ENCODE data around the gene FKBP3.
"Not testable (repeated sequence)": the region's sequence is repeated elsewhere in the genome, so short reads cannot be mapped to it uniquely, and the experiment has no call there.

Gene FKBP3

DNA sequence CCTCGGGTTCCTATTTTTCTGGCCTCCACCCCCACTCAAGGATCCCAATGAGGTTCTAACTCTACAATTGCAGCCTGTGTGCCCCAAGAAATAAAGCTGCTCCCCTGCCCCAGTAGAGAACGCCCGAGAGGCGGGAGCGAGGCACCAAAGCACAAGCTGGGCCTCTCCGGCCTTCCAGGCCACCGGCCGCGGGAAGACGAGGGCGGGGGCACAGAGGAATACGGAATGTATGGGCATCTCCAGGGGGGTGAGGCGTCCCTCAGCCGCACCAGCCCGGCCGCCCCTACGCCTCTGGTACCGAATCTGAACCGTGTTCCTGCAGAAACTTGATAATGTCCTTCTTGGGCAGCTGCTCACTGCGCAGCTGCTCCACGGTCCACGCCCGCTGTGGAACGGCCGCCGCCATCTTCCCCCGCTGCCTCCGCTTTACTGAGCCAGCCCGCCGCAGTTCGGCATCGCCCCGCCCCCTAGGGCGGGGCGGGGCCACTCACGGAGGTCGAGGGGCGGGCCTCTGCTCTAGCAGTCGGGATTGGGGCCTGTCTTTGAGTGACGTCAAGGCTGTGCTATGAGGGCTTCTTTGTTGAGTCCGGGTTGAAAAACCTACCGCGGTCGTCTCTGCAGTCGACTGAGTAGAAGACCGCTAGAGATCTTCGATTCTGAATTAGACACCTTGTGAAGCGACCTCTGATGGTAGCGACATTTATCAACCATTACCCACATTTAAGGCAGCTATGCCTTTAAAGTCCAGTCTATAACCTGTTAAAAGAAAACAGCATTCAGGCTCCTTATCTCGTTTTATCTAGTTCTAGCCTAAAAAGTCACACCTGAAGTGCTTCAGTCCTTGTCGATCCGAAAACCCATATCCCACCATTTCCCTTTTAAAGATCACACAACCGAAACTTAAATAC, at the start of gene FKBP3:
FKBP3 (minus strand) TSS at position 431 of the 908 bp plus-strand sequence; CDS start at position 406, 25 bp downstream.
- DNase-seq (ENCODE audit: low read depth): peak; percentile 93

DNA sequence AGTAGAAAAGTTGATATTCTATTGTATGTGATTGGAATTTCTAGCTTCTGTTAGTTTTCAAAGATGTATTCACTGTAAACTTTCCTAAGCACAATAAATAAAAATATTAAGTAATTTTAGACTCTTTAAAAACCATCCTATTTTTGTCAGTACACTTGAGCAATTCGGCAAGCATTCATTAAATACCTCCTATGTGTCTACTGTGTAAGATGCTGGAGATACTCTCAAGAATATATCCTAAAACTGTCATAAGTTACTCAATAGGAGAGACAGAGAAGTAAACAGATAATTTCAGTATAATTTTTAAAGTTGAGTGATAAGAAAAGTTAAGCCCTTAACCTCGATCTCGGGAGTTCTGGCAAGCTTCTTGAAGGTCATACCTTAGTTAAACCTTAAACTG, 47.5 kb upstream of the FKBP3 start:
- no peak for DNase-seq (ENCODE audit: low read depth)

DNA sequence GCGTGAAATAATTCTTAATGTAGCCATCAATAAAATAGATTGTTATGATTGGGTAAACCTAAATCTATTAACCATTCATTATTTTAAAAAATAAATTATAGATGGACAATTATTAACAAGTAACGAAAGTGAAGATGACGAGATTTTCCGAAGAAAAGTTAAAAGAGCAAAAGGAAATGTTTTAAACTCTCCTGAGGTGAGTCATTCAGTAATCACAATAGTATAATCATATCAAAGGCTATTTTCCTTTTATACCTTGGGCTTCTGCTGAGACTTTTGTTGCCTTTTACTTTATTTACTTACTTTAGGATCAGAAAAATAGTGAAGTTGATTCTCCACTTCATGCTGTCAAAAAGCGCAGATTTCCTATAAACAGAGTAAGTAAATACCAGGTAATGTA, 47.0 kb upstream of the FKBP3 start:
- DNase-seq (ENCODE audit: low read depth): no peak

DNA sequence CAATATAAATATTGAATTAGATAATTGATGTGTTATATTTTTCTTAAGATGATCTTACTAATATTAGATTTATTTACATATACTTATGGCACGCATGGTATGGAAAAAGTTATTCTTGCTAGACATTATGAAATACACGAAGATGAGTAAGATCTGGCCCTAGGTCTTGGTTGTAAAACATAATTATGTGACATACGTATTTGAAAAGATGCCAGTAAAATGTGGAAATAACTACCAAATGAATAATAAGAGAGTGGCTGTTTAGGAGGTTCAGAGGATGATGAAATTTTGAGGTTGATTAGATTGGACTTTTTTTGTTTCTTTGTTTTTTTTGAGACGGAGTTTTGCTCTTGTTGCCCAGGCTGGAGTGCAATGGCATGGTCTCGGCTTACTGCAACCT, 42.8 kb upstream of the FKBP3 start:
- no peak for DNase-seq (ENCODE audit: low read depth)

DNA sequence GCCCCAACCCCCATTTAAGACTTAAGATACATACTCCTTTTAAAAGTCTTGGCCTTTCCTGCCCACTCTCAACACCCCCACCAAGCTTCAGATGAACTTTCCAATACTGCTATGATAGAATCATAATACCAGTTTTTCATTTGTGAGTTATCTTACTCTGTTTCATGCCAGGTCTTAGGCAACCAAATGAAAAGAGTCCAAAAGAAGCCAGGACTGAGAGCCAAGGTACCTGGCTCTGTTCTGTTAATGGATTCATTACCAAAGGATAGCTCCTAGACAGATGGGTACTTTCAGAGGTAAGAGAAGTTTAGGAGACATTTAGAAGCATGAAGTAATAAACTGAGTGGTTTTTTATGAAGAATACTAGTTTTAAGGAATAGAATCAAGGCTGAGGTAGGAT, 35.6 kb upstream of the FKBP3 start:
- DNase-seq (ENCODE audit: low read depth): no peak

DNA sequence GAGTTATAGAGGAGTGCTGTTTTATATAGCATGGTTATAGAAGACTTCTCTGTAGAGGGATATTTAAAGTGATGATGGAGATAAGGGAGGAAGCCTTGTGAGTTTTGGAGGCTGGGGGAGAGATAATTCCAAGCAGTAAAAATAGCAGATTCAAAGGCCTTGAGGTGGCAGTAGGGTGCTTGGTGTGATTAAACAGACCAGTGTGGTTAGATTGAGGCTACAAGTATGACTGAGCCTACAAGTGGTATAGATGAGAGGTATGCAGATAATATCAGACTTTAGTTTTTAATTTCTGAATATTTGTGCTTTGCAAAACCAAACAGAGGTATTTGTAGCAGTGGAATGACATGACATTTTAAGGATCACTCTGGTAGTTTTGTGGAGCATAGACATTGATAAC, 21.8 kb upstream of the FKBP3 start:
- DNase-seq (ENCODE audit: low read depth): no peak

DNA sequence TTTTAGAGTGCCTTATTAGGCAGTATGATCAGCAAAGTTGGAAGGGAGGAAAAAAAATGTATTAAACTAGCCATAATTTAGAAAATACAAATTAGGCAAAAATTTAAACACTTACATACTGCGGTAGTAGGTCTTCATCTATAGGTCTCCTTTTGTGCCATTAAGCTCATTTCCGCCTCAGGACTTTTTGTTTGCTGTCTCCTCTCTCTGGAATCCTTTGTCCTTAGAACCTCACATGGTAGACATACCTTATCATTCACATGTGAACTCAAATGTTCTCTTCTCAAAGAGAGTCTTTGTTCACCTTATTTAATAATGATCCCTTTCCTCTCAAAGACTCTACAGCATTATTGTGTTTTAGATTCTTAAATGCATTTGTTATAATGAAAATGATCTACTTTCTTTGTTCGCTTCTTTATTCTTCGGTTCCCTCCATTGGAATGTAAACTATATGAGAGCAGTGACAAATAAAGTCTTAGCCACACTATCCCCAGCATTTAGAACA, 16.2 kb upstream of the FKBP3 start:
- no peak for DNase-seq (ENCODE audit: low read depth)

DNA sequence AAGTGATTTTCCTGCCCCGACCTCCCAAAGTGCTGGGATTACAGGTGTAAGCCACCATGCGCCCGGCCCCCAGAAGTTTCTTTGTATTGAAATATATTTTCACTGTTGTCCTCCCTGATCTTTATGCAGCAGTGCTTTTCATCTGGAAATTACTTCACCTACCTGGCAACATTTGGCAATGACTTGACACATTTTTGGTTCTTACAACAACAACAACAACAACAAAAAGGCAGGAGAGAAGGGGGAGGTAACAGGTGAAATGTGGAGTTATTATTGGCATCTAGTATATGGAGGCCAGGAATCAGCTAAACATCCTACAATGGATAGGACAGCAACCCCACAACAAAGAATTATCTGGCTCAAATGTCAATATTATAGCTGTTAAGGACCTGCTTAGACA, 15.3 kb upstream of the FKBP3 start:
- DNase-seq (ENCODE audit: low read depth): no peak

DNA sequence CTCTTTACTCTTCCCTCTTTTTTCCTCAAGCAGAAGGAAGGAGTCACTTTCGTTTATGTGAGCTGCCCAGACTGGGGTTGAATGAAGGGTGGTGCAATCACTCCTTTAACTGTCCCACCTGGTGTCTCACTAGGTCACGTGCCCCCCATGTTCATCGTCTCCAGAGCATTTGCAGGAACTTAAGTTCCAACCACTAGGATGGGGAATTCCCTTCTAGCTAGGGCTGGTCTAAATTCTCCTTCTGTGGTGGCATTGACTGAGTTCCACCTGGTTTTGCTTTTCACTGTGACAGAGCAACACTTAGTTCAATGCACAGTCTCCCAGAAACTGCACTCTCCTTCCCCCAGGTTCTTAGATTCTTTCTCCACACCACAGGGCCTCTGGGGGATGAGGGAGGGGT, 10.9 kb upstream of the FKBP3 start:
- no peak for DNase-seq (ENCODE audit: low read depth)

DNA sequence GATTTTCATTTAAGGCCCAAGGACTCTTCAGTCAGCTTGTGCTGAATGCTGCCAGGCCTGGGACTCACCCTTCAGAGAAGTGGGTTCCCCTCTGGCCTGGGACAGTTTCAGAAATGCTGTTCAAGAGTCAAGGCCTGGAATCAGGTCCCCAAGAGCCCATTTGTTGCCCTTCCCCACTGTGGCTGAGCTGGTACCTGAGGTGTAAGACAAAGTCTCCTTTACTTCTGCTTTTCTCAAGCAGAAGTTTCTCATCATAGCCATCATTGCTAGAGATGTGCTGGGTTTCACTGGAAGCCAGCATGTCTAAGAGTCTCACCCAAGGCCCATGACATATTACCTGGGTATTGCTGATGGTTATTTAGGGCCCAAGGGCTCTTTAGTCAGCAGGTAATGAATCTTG, 10.4 kb upstream of the FKBP3 start:
- no peak for DNase-seq (ENCODE audit: low read depth)

DNA sequence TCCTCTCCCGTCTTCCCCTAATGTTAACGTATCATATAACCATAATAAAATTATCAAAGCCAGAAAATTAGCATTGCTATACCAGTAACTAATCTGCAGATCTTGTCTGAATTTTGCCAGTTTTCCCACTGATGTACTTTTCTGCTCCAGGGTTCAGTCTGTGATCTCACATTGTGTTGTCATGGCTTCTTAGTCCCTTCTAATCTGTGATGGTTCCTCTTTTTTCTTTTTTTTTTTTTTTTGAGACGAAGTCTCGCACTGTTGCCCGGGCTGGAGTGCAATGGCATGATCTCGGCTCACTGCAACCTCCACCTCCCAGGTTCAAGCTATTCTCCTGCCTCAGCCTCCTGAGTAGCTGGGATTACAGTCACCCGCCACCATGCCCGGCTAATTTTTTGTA, 7.8 kb upstream of the FKBP3 start:
- not testable (repeated sequence) for DNase-seq (ENCODE audit: low read depth)

DNA sequence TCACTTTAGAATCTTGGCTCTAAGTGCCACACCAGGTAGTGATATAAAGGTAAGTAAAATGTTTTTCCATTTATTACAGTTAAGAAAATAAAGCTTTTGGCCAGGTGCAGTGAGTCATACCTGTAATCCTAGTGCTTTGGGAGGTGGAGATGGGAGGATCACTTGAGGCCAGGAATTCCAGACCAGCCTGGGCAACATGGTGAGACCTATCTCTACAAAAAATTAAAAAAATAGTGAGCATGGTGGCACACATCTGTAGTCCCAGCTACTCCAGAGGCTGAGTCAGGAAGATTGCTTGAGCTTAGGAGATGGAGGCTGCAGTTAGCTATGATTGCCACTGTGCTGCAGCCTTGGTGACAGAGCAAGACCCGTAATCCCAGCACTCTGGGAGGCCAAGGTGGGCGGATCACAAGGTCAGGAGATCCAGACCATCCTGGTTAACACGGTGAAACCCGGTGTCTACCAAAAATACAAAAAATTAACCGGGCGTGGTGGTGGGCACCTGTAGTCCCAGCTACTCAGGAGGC, 6.4 kb upstream of the FKBP3 start:
- no peak for DNase-seq (ENCODE audit: low read depth)

DNA sequence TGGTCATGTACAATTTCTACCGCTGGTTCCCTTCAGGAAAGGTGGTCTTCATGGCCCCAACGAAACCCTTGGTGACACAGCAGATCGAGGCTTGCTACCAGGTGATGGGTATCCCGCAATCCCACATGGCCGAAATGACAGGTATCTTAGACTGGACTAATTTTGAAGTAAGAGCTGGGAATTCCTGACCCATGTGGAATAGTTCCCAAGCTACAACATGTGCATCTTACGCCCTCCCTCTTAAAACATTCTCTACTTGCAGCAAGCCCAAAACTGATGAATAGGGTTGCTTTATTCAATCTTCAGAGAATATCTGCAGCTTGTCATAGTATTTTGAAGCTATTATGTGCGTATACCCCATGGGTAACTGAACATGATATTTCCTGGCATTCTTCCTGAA, 2.1 kb upstream of the FKBP3 start:
- DNase-seq (ENCODE audit: low read depth): no peak

DNA sequence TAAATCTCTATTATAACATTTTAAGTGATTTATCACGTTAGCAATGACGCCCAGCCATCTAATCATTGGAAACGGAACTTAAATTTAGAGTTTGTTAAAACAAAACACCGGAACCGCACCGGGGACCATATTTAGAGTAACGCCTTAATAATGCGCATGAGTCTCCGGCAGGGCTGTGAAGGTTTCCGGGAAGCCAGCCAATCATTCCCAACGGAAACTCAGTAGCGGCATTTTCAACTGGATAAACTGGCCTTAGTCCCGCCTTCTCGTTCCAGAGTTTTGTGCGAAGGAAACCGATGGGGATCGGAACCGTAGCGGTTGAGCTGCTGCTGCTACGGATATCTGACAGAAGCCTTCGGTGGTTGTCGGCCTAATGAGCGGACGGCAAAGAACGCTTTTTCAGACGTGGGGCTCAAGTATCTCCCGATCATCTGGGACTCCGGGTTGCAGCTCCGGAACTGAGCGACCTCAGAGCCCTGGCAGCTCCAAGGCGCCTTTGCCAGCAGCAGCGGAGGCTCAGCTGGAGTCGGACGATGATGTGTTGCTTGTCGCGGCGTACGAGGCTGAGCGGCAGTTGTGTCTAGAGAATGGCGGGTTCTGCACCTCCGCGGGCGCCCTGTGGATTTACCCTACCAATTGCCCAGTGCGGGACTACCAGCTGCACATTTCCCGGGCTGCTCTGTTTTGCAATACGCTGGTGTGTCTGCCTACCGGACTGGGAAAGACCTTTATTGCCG, 1.5 kb upstream of the FKBP3 start, which contains the start of gene FANCM:
FANCM (plus strand) TSS at position 272 of the 737 bp plus-strand sequence; CDS start at position 374, 102 bp downstream.
- peak; percentile 85 for DNase-seq (ENCODE audit: low read depth)

DNA sequence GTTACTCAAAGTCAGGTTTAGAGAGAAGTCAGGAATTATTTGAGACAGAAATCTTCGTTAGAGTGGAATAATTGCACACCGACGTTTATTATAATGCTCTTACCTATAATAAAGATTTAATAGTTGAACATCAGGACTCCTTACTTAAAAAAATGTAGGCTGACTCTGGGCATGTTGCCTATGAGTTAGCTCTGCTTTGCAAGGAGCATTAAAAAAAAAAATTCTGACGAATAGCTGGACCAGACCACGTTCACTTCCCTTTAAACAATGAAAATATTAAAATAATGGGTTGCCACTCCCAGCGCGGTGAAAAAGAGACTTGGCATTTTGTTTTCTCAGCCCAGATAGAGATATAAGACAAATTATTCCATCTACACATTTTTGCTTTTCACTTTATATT, 875 bp upstream of the FKBP3 start:
- no peak for DNase-seq (ENCODE audit: low read depth)

DNA sequence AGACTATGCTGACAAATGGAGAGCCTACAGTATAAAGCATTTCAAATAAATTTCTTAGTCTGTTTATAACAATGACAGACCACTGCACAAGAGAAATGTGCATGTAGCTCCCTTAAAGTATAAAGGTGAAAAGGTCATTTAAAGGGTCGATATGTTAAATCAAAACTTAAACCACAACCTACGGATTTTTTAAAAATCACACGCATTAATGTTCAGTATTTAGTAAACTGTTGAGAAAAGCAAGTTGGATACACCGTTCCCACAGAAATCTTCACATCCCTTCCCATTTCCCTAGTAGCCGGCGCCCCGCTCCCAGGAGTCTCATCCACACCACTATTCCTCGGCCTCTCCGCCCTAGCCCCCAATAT, 614 bp downstream of the FKBP3 start:
- no peak for DNase-seq (ENCODE audit: low read depth)

DNA sequence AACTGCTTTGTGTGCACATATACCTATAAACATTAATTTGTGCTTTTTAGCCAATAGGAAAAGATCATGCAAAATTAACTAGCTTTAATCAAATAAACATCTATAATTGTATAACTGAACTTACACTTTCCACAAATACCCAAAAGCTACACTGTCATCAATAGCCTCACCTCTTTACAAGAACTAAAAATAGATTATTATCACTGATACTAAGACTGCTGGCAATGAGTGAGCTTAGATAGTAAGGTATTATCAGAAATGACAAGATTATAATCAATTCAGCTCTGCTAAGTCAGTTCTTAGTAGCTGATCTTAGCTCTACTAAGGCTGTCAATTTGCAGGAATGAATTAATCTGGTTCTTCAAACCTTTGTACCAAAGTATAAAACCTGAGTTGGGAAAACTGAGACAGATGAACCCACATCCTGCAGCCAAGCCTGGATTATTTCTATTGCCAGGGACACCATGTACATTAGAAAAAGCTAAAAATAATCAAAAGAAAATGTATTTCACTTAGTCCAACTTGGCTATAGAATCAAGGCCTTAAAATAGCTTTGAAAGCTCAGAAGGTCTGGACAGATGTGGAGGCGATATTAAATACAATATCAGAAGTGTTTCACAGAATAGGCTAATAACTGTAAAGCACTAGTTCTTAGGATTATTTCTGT, 5.2 kb downstream of the FKBP3 start:
- no peak for DNase-seq (ENCODE audit: low read depth)

DNA sequence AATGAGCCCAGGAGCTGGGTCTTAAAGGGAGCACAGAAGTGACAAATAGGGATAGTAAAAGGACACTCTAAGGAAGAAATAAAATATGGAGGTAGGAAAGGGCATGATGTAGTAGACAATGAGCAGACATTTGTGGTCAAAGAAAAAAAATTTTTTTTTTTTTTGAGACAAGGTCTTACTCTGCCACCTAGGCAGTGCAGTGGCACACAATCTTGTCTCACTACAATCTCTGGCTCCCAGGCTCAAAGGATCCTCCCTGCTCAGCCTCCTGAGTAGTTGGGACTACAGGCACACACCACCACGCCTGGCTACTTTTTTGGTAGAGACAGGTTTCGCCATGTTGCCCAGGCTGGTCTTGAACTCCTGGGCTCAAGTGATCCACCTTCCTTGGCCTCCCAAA, 8.5 kb downstream of the FKBP3 start:
- no peak for DNase-seq (ENCODE audit: low read depth)

DNA sequence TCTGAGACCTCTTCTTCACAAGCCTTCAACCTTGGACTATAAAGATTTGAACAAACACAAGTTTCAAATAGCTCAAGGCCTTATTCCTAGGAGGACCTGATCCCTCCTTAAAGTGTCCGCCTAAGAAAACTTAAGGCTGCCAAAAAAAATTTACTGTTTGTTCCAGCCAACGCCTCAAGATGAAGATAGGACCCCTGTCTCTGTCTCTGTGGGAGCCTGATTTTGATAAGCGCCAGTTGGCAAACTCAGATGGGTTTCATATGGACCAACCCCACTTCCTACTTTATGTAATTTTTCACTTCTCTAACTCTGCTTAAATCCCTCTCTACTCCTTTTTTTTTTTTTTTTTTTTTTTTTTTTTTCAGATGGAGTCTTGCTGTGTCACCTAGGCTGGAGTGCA, 11.0 kb downstream of the FKBP3 start:
- DNase-seq (ENCODE audit: low read depth): no peak

DNA sequence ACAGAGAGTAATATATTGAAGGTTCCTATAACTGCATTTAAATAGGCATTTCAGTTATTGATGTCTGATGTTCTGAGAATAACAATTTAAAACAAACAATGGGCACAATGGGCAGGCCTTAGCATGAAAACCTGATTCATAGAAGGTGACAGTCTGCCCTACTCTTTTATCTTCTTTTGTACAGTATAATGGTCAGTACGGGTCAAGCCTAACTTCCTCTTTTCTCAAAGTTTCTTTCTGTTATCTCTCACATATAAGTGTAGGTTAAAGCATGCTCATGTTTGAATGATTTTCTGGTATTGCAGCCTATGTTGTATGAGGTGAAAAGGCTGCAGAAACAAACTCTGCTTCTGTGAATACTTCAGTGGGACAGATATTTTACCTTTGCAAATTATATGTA, 14.2 kb downstream of the FKBP3 start:
- no peak for DNase-seq (ENCODE audit: low read depth)

DNA sequence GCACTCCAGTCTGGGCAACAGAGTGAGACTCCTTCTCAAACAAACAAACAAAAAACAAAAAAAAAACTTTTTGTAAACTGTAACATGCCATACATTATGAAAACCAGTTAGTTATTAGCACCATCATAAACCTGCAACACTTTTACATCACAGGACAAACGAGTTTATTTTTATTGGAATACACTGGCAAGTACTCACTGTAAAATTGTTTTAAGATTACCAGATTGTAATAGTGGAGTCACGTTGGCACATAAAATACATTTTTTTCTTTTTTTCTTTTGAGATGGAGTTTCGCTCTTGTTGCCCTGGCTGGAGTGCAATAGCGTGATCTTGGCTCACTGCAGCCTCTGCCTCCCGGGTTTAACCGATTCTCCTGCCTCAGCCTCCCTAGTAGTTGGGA, 15.7 kb downstream of the FKBP3 start:
- DNase-seq (ENCODE audit: low read depth): no peak

DNA sequence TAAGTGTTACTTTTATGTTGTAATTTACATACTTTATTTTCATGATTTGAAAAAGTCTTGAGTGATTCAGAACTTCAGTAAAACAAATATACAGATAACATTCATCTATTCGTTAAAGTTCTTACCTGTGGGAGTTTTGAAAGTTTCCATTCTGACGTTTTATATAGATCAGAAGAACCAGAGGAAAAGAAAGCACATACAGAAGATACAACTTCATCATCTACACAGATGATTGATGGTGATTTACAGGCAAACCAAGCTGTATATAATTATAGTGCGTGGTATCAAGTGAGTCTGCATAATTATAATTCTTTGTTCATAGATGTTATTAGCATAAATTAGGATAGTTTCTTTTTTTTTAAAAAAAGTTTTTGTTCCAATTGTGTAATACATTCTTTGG, 20.0 kb downstream of the FKBP3 start:
- no peak for DNase-seq (ENCODE audit: low read depth)

Measured in activated T-cell treated with anti-CD3 and anti-CD28 coated beads for 24 hours (primary cell).